Activated naive CD4-positive, alpha-beta T cell treated with Interleukin-2 at 50 U/mL for 16 hours (primary cell): ENCODE measurements around the gene RGS6.
A peak's percentile ranks its signal among the peaks of the same experiment; 100 is the strongest.

Experiments used
- DNase-seq: peaks from one replicate; pipeline ENCODE4 v3.0.0-alpha.2; 2020

Gene RGS6

DNA sequence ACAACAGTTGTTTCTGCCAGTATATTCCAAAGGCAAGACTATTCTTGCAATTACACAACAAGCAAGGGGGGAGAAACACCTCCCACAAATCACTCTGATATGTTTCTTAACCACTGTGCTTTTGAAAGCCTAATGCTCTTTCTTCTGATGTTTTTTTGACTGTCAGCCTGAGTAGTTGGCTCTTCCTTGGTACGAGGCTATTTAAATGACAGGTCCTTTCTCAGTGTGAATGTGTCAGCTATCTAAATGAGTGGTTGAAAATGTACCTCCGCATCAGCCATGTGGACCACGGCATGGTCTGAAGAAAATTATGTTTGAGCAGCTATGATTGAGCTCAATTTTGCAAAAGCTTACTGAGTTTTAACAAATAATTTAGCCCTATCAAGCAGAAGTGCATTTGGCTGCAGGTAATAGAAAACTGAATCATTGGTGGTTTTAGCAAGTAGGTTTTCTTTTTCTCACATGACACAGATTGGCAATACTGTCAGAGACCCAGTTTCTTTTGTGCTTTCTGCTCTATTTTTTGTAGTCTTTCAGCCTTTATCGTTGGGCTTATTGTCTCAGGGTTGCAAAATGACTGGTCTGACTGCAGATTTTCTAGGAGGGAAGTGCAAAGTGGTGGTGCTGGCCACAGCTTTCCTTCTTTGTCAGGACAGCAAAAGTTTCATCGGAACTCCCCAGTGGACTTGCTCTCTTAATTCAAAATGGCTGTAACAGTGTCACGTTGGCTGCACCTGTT, 162.8 kb downstream of the RGS6 start:
- no peak for DNase-seq

DNA sequence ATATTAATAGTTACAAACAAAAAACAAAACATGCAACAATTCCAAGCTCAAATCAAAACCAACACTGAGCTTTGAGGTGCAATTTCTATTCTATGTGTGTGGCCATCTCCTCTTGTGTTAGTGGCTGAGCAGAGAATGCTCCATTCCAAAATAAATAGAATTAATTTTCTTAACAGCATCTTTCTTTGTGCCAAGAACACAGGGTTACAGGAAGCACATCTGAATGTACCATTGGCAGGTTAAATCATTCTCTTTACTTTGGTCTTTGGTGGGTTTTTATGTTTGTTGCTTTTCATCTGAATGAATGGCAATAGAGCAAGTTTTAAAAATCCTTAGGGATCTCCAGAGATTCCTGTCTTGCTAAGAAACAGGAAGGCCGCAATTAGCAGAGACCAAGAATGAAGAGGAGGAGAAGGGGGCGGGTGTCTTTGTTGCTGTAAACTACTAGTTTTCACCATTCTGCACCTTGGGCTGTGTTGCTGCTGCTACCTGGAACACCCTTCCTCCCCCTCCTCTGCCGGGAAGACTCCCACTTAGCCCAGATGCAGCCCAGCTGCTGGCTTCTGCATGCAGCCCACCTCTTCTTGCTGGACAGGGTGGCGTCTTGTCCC, 165.0 kb downstream of the RGS6 start:
- no peak for DNase-seq

DNA sequence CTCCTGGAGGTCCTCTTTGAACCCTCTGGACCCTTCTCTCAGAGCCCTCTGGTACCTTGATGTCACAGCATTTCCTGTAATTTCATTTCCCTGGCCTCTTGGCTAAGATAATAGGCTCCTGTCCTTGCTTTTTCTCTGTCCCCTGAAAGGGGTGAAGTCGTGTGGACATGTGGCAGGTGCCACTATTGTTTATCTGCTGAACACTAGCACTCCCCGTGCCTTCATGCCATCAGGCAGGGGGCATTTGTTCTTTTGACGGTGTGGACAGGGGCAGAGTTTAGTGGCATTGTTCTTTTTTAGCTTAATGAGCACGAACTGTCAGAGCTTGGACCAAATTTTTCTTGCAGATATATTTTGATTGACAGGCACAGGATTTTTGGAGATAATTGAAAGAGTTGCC, 166.0 kb downstream of the RGS6 start:
- no peak for DNase-seq

DNA sequence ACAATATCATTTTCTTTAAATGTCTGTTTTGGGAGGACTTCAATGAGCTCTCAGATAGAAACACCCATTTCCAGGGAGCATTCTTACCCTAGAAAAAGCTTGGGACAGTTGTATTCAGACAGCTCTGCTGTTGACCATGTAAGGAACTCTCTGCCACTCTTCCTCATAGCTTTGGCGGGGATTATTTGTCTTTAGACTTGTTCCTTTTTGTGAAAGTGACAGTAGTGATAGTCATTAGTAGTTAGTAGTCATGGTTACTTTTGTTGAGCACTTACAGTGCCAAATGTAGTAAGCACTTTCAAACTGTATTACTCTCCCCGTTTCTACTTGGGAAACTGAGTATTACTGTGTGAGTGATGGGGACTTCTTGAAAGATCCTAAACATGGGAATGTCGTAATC, 167.3 kb downstream of the RGS6 start:
- DNase-seq = no peak

DNA sequence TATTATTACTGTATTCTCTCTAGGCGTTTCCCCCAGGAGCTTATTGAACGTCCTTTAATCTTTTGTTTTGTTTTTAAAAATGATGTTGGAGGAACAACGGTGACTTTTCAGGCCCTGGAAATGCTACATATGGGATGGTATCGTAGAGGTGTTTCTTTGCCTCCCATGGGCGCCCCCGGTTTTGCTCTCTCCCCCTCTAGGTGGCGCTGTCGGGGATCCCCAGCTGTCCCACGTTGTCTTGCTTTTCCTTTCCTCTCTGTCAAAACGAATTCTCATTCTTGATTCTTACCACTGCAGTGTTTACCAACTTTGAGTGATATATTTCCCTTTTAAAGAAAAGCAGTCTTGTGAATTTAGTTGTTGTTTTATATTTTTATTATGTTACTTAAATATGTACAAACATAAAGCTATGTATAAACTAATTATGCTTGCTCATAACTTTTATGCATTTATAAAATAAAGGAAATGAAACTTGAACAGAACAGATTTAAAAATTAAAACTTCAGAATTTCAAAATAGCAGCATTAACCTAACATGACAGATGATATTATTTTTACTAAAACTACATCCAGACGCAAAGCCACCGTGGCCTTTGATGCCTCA, 171.9 kb downstream of the RGS6 start:
- DNase-seq = peak; percentile 29

DNA sequence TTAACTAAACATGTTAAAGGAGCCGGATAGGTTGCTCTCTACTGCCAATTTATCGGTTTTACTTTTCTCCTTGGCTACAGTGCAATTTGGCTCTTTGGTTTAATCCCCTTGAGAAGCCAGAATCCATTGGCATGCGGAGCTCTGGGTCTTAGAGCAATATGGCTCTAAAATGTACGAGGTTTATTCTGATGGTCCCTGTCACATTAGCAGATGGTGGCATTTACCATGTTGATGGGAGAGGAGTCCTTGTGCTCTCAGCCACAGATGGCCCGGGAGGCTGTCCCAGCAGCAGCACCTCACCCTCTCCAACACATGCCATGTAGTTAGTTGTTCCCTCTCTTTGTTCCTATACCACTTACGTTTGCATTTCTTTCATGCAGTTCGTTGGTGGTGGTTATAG, 179.7 kb downstream of the RGS6 start:
- DNase-seq = no peak

DNA sequence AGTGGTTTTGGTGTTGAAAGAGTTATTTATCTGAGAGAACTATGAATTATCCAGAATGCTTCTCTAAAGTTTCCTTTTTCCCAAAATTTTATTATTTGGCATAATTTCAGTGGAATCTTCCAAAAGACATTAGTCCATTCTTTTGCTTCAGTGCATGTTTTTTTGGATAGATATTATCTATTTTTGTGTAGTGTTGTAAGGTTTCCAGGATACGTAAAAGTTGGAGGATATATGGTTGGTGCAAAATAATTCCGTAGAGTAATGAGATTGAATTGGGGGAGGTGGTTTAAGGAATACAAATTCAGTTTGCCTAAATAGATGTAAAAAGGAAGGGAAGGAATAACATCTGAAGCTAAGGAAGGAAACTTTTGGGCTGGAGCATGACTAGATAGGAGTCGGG, 186.6 kb downstream of the RGS6 start:
- DNase-seq = no peak

DNA sequence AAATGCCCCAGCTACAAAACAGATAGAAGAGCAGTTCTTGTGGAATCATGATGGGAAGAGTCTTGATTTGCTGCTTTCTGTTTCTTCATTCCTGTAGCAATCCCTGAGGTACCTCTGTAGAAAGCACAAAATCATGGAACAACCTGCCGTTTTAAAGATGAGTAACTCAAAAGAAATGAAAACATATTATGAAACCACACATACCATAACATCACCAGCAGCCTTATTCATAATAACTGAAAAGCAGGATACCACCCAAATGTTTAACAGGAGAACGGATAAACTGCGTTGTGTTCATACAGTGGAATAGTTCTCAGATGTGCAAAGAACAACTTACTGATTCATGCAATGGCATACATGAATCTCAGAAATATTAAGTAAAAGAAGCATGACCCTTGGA, 188.1 kb downstream of the RGS6 start:
- DNase-seq = no peak

DNA sequence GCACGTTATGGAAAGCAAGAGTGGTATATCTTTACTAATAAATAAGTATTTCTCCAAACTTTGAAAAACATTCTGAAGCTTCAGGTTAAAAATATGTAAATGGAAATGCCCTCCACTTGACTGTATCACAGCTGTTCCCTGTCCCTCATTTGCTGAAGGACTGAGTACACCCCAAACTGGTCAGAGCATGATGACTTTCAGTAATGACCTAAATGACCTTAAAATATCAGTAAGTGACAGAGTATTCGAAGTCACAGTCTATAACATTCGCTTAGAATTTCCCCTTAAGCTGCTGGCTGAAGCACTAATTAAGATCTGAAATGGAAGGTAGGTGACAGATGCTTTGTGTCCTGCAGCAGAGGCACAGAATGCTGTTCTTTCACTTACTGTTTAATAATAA, 191.5 kb downstream of the RGS6 start:
- no peak for DNase-seq

DNA sequence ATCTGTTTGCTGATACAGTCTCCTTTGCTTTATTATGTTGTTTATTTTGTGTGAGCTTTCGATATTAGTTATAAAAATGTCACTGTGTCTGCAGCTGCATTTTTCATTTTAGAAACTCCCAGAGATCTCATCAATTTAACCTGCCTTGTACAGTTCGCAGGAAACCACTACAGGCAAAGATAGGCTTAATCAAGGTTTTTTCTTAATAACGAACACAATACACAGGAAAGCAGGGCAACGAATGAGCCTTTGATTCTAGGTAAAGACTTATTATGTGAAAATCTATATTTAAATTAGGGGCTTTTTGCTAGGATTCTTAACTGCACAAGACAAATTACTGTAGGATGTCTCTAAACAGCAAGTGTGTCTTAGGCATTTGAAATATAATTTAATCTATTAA, 191.9 kb downstream of the RGS6 start:
- DNase-seq = no peak

DNA sequence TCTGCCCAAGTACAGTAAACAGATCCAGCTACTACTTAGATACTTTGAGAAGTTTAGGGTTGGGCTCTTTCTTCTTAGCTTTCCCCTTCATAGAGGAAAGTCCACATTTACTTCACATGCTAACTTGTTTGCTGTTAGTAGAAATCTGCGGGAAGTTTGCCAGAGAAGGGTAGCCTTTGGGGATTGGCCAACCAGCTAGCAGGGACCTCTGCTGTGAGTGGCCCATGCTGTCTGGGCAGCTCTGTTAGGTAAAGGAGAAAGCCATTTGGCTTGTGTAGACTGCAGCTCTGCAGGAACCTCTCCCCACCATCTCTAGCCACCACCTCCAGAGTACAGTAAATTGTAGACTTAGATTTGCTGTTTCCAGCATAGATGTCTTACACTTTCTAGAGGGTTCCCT, 193.9 kb downstream of the RGS6 start:
- DNase-seq = no peak

DNA sequence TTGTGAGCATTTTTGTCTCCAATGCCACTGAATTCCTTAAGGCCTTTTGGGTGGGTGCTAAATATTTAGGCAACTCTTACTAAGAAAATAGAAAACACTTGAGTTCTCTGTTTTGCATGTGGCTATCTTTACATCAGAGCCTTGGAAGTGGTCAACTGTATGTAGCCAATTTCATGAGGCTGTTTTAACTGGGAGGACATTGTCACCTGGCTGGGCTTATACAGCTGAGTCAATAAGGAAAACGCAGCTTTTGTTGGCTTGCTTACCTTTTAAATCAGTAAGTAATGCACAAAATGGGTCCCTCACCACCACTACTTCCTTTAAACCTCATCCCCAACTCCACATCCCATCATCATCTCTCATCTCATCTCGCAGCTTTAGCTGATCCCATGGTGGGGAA, 194.3 kb downstream of the RGS6 start:
- DNase-seq = no peak

DNA sequence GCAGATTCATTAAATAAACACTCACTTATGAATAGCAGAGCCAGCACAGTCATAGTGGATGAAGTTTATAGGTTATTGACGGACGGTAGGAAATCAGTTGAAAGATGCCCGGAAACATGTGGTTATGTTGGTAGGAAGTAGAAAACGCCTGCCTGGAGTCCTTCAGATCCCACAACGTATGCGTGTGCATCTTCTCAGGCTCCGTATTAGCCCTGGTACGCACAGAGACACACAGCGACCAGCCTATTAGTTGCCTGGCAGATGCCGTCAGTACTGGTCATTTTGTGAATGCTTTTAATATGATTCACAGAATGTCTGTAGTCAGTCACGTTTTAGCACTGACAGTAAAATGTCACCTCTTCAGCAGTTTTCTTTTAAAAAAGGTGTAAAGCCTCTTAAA, 196.4 kb downstream of the RGS6 start:
- DNase-seq = no peak

DNA sequence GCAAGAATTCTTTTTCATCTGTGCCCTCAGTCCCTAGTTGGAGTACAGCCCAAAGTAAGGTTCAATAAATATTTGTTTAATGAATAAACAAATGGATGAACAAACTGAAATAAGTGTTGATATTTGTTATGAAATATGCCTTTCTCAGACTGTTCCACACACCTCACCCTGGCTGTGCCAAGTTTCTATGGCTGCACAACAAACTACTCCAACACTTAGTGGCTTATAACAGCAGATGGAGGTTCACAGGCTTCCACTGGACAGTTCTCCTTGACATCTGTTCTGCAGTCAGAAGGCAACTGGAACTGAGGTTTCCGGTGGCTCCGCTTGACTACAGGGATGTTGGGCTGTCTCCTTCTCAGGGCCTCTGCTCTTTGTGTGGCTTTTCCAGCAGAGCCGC, 197.1 kb downstream of the RGS6 start:
- DNase-seq = no peak

DNA sequence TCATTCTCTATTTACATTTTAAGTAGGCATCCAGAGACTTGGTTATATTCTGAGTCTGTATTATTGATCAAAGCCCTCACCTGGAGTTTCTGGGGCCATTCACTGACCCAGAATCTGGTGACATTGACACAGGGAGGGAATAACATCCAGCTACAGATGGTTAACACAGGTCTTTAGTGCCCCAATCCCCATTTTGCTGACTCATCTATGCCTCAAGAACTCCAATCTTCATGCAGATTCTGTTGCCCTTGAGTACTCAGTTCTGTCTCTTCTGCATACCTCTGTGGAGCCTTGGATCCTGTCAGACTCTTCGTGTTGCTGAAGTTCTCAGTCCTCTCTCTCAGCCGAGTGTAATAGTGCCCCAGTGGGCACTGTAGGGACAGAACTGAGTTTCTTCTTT, 208.9 kb downstream of the RGS6 start:
- no peak for DNase-seq

DNA sequence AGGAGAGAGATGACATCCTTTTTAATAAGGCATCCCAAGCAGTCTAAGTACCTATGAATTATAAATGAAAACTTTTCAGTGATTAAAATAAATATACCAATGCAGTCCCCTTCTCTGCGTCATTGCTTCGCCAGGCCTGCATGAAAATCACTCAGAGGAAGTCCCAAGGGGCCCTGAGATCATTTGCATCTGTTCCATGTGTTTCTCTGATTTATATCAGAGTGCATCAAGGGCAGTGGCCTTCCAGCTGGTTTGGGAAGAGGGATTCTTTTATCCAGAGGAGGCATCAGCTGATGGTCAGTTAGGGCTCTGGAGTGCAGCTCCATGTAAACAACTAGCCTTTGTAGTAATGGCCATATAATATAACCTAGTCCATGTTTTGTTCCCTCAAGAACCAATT, 210.1 kb downstream of the RGS6 start:
- no peak for DNase-seq

DNA sequence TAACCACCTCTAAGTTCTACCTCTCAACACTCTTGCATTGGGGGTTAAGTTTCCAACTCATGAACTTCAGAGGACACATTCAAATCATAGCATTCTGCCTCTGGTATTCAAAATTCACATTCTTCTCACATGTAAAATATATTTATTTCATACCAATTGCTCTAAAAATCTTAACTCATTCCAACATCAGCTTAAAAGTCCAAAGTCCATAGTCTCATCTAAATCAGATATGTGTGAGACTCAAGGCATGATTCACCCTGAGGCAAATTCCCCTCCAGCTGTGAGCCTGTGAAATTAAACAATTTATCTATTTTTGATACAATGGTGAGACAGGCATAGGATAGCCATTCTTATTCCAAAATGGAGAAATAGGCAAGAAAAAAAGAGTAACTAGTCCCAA, 214.0 kb downstream of the RGS6 start:
- DNase-seq = no peak

DNA sequence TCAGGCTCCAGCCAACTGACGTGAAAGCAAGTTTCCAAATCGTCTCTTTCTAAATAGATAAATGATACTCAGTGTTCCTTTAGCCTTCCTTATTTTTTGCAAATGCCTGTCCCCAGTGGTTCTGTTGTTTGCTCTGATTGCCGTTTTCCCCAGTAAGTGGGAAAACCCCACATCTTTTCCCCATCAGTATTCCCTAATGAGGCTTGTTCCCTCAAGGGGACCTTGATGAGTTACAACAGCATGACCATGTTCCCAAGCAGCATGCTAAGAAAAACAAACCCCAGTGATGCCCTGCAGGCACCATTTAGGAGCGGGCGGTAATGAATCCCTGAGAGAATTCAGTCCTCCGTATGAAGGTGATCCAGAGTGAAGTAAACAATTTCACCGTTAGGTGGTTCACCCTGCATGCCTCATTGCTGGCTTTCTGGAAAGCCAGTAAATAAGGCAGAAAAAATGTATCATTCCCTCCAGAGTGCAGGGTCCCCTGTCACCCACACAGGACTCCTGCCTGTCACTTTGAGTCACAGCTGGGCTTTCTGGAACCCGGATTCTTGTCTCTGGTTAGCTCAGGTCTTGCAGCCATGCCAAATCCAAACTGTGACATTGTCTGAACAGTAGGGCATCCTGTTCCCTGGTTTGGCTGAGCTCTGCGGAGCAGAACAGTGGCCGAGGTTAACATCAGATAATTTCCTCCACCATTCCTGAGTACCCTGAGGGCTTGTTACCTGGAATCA, 222.6 kb downstream of the RGS6 start:
- DNase-seq = no peak

DNA sequence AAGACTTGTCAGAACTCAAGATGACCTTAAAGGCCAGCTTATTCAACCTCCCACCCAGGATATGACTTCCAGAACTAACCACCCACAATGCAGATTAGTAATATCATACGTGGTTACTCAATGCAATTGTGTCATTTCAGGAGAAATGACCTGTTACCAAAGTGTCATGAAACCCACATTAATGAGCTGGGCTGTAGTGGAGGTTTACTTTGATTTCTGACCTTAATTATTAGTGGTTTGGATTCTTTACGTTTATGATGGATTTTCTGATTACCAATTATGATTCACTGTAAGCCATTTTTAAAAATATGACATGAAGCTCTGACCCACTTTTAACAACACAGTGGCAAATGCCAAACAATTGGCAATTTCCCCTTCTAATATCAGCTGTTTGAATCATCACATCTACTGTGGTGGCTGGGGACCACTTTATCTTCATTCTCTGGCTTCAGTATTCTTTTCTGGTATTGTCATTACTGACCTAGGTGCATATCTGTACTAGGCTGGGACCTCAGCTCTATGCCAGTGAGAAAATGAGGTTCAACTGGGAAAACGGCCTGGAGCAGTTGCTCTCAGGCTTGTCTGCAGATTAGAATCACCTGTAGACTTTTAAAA, 223.3 kb downstream of the RGS6 start:
- DNase-seq = no peak

DNA sequence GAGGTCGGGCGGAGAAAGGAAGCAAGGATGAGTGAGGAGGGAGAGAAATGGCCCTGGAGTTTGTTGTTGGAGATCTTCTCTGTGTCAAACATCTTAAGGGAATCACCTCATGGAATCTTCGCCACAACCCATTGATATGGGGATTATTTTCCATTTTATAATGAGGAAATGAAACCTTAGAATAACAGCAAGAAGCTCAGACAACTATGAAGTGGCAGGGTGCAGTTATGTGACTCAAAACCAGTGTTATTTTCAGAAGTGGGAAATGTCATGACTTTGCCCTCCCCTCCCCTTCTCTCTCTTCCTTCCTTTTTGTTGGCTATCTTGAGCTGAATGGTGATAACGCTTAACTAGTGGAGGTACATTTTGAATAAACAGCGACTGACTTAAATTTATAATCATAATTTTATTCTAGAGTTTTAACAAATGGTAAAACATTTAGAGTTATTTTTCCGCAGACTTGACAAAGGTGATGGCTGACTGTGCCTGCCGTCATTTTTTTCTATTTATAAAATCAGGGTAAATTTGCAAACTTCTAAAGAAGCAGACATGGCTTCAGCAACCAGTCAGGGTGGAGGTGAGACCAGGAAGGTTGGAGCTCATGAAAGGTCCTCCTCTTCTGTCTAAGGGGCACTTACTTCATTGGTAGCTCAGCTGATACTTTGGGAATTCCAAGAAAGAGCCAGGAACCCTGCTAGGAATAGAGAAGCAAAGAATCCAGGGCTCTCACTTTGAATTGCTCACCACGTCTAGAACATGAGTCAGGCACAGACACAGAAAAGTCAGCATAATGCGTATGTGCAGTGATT, 232.4 kb downstream of the RGS6 start:
- DNase-seq = no peak

DNA sequence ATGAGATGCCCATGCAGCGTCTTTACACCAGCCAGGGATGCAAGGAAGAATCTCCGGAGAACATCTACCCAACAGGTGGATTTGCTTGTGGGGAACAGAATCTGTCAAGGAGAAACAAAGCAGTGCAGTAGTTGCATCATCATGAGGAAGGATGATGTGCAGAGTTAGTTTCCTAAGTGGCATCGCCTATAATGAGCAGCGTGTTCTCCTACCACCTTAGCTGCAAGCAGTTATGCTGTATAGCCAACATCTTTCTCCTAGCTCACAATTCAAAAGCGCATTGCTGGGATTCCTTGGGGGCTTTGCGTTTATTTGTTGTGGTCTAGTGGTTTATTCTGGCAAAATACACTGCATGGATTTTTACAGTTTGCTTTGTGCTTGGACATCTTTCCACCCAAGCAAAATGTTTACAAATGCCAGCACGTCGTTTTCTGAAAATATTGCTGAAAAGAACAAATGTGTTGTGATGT, 233.0 kb downstream of the RGS6 start:
- DNase-seq = no peak

DNA sequence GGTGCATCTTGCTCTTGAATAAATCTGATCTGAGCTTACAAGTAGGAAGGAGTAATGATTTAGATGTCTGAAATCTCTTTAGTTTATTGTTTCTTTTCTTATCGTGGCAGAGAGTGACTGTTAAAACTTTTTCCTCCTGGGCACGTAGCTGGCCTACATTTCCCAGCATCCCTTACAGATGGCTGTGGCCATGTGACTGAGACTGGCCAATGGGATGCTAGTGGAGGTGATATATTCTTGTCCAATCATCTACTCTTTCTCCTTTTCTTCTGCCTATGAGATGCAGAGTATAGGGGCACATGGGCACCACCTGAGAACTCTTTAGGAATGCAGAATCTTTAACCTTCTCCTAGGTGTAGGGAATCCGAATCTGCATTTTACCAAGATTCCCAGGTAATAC, 237.3 kb downstream of the RGS6 start:
- no peak for DNase-seq

DNA sequence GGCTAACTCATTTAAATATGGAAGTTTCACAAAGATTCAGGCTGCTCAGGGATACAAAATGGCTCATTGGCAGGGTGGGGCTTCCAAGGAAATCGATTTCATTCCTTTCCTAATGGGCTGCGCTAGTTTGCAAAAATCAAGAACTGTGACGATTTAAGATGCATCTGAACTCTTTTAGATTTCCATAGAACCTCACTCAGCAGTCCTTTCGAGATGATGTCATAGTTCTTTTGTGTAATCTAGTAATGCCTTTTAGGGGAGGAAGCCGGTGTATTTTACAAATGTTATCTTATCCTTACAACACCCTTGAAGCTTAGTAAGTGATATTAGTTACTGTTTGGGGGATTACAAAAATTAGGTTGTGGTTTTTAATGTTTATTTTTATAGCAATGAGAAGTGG, 239.8 kb downstream of the RGS6 start:
- no peak for DNase-seq
